Measurements from ENCODE around the gene TPSAB1.

TPSAB1 gene

GRCh38 chr16:1287982-1288670 is 47.6 kb downstream of the TPSAB1 start:
- ATAC-seq = no peak

GRCh38 chr16:1288813-1289476 is 48.4 kb downstream of the TPSAB1 start:
- ATAC-seq = peak in 1 of 2 donors; percentile 24

- no peak for ATAC-seq
Observed at GRCh38 chr16:1289477-1289866, 49.0 kb downstream of the TPSAB1 start.

GRCh38 chr16:1290063-1290501 is 49.6 kb downstream of the TPSAB1 start:
- no peak for ATAC-seq

GRCh38 chr16:1290860-1291575 is 50.5 kb downstream of the TPSAB1 start:
- no peak for ATAC-seq

GRCh38 chr16:1291576-1291974 is 51.1 kb downstream of the TPSAB1 start:
- no peak for ATAC-seq

Data from activated CD4-positive, CD25-positive, alpha-beta regulatory T cell treated with anti-CD3 and anti-CD28 coated beads, Interleukin-2, amount 50 U/mL, for 24 hours (primary cell).